Sciatic nerve (tissue), 2 donors: ENCODE data around the gene ANKS4B. TPM values are rescaled to one million over a fixed set of nuclear protein-coding genes. Genes with fewer than 3 reads are reported as not detected.
"Not testable (repeated sequence)": the region's sequence is repeated elsewhere in the genome, so short reads cannot be mapped to it uniquely, and the experiment has no call there.

Source experiments
- ATAC-seq: fragments of 200-7000 bp; cut with Tn5 transposase; one replicate; pipeline ENCODE4 v1.9.1; 2020; ENCODE audit warnings: mild to moderate bottlenecking, moderate library complexity
- DNase-seq: peaks from one replicate; pipeline ENCODE4 v3.0.0-alpha.2; 2020; ENCODE audit warnings: low spot score
- intact Hi-C: fragments of 100-400 bp; cut with DNase I; formaldehyde crosslinking; loops from one replicate; pipeline ENCODE4 v1.14.2; 2022
- total RNA-seq: library from RNA; stranded (reverse); fragmentation: NEBNext Ultra II Directional; extraction: Animal tissue kit (Norgen Biotek cat#: 25700); gene quantifications from one replicate; pipeline ENCODE4 v1.2.1, GENCODE V29; 2021
- donor health status: DM: no; HTN: no; CAD: no.
- donor health status: DM: no; HTN: no; CAD: no.

Gene ANKS4B
- total RNA-seq, 1 donor from 2014 or later, result not detected

GRCh38 chr16:21277927-21278706, 44.6 kb downstream of the ANKS4B start, which contains the start of gene CRYM:
Gene CRYM, minus strand, starts transcription at chr16:21278290. Its CDS starts 39 bp downstream, at chr16:21278251.
- peak; percentile 73 for DNase-seq
- ATAC-seq, result peak; percentile 90
- intact Hi-C loops, result no loop called here

GRCh38 chr16:21279501-21279900, 46.0 kb downstream of the ANKS4B start:
- DNase-seq (no peak), ATAC-seq (peak; percentile 62)
- intact Hi-C loops, result no loop called here

DNA sequence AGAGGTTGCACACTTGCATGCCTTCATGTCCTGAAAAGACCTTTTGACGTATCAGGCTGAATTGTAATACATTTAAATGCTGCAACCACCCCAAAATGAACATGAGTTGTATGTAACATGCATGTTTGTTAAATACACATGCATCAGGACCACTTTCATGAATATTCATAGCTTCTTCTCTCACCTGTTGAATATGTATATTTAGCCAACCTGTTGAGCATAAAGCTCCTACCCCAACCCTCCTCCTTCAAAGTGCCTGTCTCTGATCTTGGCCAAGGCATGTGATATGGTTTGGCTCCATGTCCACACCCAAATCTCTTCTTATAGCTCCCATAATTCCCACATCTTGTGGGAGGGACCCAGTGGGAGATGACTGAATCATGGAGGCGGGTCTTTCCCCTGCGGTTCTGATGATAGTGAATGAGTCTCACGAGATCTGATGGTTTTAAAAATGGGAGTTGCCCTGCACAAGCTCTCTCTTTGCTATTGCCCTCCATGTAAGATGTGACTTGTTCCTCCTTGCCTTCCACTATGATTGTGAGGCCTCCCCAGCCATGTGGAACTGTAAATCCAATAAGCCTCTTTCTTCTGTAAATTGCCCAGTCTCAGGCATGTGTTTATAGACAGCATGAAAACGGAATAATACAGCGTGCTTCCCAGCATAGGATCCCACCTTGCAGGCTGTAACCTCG, 48.3 kb downstream of the ANKS4B start:
- intact Hi-C loops, result no loop called here
- DNase-seq, result no peak
- no peak for ATAC-seq

DNA sequence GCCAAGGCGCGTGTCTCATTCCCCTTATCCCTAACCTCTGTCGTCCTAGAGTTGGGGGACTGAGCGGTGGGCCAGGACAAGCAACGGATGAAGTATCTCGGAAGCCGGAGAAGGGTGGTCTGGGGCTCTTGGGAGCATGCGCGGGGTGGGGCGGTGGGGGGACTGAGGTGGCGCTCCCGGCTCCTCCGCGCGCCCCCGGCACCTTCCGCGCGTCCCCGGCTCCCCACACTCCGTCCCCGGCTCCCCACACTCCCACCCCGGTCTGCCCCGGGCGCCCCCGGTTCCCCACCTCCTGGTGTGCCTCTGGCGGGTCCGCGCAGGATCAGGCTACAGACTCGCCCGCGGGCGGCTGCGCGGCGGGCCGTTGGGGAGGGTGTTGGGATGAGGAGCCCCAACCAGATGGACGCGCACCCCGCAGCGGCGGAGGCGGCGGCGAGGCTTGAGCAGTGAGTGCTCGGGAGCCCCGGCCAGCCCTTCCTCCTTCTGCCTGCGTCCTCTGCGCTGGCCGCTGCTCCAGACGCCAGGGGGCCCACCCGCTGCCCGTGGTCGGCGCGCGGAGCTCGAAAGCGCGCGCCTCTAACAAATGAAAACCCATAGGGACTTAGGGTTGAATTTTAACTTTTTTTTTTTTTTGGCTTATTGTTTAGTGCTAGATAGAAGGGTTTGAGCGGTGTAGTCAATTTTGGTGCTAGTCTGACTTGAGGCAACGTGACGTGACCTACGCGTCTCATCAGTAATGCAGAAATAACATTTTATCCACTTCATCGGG, 50.2 kb downstream of the ANKS4B start:
- ATAC-seq (peak; percentile 74), DNase-seq (no peak)
- intact Hi-C loops, result no loop called here

- intact Hi-C loops, result no loop called here
- DNase-seq (no peak), ATAC-seq (no peak)
Measured at GRCh38 chr16:21284414-21284813, 50.9 kb downstream of the ANKS4B start.

DNA sequence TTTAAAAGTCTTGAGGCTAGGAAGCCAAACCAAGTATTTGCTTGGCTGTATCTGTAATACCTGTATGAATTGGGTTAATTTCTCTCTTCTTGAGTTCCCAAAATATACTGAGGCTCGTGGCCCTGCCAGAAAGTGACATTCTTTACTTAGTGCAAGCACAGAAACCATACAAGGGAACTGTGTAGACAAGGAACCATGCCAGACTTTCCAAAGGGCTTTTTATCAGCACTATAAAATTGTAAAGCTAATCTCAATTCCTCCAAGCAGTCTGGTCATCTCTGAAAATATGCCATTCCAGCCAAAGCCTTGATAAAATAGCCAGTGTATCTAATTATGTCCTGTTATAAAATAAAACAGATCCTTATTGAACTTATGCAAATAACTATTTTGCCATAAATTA, 51.8 kb downstream of the ANKS4B start:
- ATAC-seq, result no peak
- intact Hi-C loops, result no loop called here
- no peak for DNase-seq

- DNase-seq, ATAC-seq: not testable (repeated sequence)
- intact Hi-C loops, result loop anchor here (10.0 kb wide), 1 partner anchor 105 kb away; no protein-coding TSS in a partner anchor
Measured at GRCh38 chr16:21289789-21290188, 56.3 kb downstream of the ANKS4B start.

DNA sequence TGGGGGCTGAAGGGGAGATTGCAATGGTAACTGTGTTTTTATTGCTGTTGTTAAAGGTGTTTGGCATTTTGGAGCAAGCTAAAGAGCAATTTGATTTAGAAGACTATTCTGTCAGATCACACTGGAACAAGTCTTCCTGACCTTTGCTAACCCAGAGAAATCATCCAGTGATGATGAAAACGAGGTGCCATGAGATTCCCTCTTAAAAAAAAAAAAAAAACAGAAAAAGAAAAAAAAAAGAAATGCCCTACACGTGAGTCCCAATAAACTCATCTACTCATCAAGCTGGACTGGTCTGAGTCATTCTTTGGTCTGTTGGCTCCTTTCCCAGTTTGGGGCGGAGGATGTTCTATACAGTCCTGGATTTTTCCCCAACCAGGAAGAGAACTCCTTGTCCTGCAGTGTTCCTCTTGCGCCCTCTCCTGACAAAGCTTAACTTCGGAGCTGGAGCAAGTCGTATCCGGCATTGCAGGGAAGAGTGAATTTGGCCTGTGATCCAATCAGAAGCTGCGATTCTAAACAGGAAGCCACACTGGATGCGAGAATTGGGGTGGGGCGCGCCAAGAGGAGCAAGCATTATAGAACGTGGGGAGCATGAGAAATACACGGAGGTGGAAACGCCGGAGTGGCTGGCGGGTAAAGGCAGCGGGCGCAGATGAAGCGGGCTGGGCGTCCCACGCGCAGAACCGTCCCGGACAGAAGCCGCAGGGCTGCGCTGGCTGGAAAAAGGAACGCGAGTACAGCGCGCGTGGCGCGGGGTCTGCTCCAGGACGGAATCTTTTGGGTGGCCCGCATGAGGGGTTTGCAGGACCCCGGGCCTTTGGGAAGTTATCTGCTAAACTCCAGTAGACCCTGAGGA, 67.0 kb downstream of the ANKS4B start:
- DNase-seq, result peak; percentile 95
- peak; percentile 98 for ATAC-seq
- intact Hi-C loops, result no loop called here

- ATAC-seq (peak; percentile 76), DNase-seq (peak; percentile 71)
- intact Hi-C loops, result no loop called here
Measured at GRCh38 chr16:21301168-21301894, 67.8 kb downstream of the ANKS4B start.

DNA sequence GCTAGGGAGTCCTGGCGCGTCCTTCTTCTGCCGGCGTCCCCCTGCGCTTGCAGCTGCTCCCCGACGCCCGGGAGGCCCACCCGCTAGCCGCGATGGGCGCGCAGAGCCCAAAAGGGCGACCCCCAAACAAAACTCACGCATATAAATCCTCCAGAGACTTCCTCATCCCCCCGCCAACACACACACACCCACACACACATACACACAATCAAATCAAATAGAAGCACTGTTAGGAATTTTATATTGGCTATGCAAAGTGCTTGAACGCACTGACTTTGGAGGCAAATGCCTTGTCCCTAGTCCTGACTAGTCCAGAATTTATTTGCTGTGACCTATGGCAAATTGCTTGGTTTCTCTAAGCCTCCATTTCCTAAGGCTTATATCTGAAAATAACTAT, 68.4 kb downstream of the ANKS4B start:
- DNase-seq (no peak), ATAC-seq (no peak)
- intact Hi-C loops, result no loop called here

- intact Hi-C loops, result no loop called here
- ATAC-seq (no peak), DNase-seq (no peak)
Measured at GRCh38 chr16:21302454-21302853, 69.0 kb downstream of the ANKS4B start.

- DNase-seq (no peak), ATAC-seq (no peak)
- intact Hi-C loops, result no loop called here
Measured at GRCh38 chr16:21302898-21303528, 69.5 kb downstream of the ANKS4B start.

Other genes with a start within 250 kb of the ANKS4B start
- gene DNAH3, start 82.9 kb upstream of the ANKS4B start, total RNA-seq, result 0.36 TPM
- gene LDAF1, start 75.0 kb upstream of the ANKS4B start, total RNA-seq, result 29.7 TPM
- gene ZP2, start 22.1 kb upstream of the ANKS4B start, total RNA-seq, result not detected
- 0.53 TPM for gene CRYM, start 44.6 kb downstream of the ANKS4B start, total RNA-seq